Measurements from ENCODE around the gene BSG. TPM values are rescaled to one million over a fixed set of nuclear protein-coding genes. Genes with fewer than 3 reads are reported as not detected.

Gene BSG
- total RNA-seq, 1 experiment from 2014 or later = 618 TPM

DNA sequence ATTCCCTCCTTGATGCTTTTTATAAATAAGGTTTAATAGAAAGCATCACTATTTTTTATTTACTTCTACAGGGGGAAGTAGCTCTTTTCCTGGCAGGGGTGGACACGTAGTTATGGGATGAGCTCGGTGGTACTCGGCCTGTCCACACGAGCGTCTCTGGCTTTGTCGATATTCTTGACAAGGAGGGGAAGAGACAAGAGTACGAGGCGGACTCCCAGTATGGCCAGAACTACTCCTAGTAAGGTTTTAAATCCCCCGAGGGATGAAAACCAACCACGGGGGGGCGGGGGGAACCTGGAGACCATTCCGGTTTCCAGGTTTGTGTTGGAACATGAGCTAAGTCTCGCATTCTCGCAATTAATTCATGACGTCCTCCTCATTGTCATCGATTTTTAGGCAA is 5.6 kb upstream of the BSG start:
- Histone ChIP-seq H3K9me3 (no peaks in the 10 kb centered on the region), H3K4me1 (peaks cover 5% of the 10 kb centered on the region; the same call in 1 of the 2 replicates), H3K4me3 (ENCODE audit: low read depth, low read length) (no peak overlapping the region), H3K36me3 (ENCODE audit: control insufficient read depth, insufficient read depth, low read length) (no peaks in the 10 kb centered on the region), H3K27me3 (replicated peaks; ENCODE audit: control insufficient read depth, insufficient read depth, low read length) (no peaks in the 10 kb centered on the region)
- Mint-ChIP-seq H3K27ac (ENCODE audit: unreplicated experiment) (no peak overlapping the region), H3K4me3 (ENCODE audit: unreplicated experiment) (peak overlapping the region; percentile 54), H3K9me3 (ENCODE audit: unreplicated experiment) (no peaks in the 10 kb centered on the region), H3K27me3 (ENCODE audit: insufficient read depth, unreplicated experiment) (no peaks in the 10 kb centered on the region), H3K4me1 (ENCODE audit: low read depth, unreplicated experiment) (peaks cover 15% of the 10 kb centered on the region), H3K36me3 (ENCODE audit: insufficient read depth, unreplicated experiment) (peaks cover 28% of the 10 kb centered on the region)
- ChIA-PET CTCF (interaction anchor here (0.6 to 0.8 kb wide), 2 partner anchors 18 to 50 kb away, joined by 3 to 8 read pairs; no protein-coding TSS in a partner anchor), POLR2A (interaction anchor here (0.5 kb wide), 1 partner anchor 434 kb away, joined by 3 read pairs; no protein-coding TSS in a partner anchor)
- TF ChIP-seq, protein P1, sequence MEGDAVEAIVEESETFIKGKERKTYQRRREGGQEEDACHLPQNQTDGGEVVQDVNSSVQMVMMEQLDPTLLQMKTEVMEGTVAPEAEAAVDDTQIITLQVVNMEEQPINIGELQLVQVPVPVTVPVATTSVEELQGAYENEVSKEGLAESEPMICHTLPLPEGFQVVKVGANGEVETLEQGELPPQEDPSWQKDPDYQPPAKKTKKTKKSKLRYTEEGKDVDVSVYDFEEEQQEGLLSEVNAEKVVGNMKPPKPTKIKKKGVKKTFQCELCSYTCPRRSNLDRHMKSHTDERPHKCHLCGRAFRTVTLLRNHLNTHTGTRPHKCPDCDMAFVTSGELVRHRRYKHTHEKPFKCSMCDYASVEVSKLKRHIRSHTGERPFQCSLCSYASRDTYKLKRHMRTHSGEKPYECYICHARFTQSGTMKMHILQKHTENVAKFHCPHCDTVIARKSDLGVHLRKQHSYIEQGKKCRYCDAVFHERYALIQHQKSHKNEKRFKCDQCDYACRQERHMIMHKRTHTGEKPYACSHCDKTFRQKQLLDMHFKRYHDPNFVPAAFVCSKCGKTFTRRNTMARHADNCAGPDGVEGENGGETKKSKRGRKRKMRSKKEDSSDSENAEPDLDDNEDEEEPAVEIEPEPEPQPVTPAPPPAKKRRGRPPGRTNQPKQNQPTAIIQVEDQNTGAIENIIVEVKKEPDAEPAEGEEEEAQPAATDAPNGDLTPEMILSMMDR (IDR thresholded peaks at IDR 0.05; ENCODE audit: insufficient read depth in 1 of 2, low read depth in 1 of 2, low read length in 1 of 2, severe bottlenecking in 1 of 2, unreplicated experiment in 1 of 2) = no peak
- intact Hi-C loops (cut with micrococcal nuclease; ENCODE audit: unreplicated experiment) = no loop called here
- DNase-seq = no peak
- no TSS peak for BruUV-seq (replicated peaks)

DNA sequence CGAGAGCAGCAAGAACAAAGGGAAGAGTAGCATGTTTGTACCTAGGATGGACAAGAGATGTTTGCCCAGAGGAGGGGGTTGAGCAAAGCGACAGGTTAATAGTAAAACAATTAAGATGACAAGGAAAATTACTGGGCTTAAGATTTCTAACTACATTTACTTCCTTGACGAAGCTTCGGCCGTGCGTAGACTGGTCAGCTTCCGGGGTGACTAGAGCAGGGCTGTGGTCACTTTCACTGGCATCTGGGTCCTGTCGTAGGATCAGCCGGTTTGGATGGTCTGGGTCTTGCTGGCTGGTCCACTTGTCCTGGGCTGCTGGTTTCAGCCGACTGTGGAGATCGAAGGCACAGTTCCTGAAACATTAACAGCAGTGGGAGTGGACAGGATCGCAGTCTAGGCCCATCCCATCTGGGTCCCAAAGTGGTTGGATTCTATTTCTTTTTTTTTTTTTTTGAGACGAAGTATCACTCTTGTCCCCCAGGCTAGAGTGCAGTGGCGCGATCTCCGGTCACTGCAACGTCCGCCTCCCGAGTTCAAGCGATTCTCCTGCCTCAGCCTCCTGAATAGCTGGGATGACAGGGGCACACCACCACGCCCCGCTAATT is 5.0 kb upstream of the BSG start:
- ChIA-PET POLR2A (interaction anchor here (0.5 to 0.6 kb wide), 2 partner anchors 108 to 433 kb away, joined by 3 read pairs; no protein-coding TSS in a partner anchor), CTCF (interaction anchor here (0.8 kb wide), 1 partner anchor 17 kb away, joined by 3 read pairs; no protein-coding TSS in a partner anchor)
- no peaks in the 10 kb centered on the region for H3K36me3 ChIP-seq (ENCODE audit: control insufficient read depth, insufficient read depth, low read length)
- H3K27me3 Mint-ChIP-seq (ENCODE audit: insufficient read depth, unreplicated experiment) = no peaks in the 10 kb centered on the region
- no peak for DNase-seq
- no peak overlapping the region for H3K4me3 Mint-ChIP-seq (ENCODE audit: unreplicated experiment)
- peaks cover 33% of the 10 kb centered on the region for H3K36me3 Mint-ChIP-seq (ENCODE audit: insufficient read depth, unreplicated experiment)
- H3K9me3 ChIP-seq = no peaks in the 10 kb centered on the region
- H3K4me1 ChIP-seq = peaks cover 5% of the 10 kb centered on the region; the same call in 1 of the 2 replicates
- H3K27me3 ChIP-seq (replicated peaks; ENCODE audit: control insufficient read depth, insufficient read depth, low read length) = no peaks in the 10 kb centered on the region
- TF ChIP-seq, protein P1 (IDR thresholded peaks at IDR 0.05; ENCODE audit: insufficient read depth in 1 of 2, low read depth in 1 of 2, low read length in 1 of 2, severe bottlenecking in 1 of 2, unreplicated experiment in 1 of 2) = no peak
- no peak overlapping the region for H3K27ac Mint-ChIP-seq (ENCODE audit: unreplicated experiment)
- H3K4me1 Mint-ChIP-seq (ENCODE audit: low read depth, unreplicated experiment) = peaks cover 15% of the 10 kb centered on the region
- no TSS peak for BruUV-seq (replicated peaks)
- no peak overlapping the region for H3K4me3 ChIP-seq (ENCODE audit: low read depth, low read length)
- no peaks in the 10 kb centered on the region for H3K9me3 Mint-ChIP-seq (ENCODE audit: unreplicated experiment)
- intact Hi-C loops (cut with micrococcal nuclease; ENCODE audit: unreplicated experiment) = no loop called here

DNA sequence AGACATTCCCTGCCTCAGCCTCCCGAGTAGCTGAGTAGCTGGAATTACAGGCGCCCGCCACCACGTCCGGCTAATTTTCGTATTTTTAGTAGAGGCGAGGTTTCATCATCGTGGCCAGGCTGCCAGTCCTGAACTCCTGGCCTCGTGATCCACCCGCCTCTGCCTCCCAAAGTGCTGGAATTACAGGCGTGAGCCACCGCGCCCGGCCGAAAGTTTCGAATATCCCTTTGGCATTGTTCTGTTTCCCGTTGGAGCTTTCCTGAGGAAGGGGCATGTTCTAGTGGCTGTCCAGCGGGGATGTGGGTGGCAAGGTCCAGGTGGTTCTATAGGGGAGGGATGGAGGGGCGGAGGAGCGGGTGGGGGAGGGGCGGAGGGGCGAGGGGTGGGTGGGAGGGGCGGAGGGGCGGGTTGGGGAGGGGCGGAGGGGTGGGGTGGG is 2.1 kb upstream of the BSG start:
- Mint-ChIP-seq H3K27ac (ENCODE audit: unreplicated experiment) (no peak overlapping the region), H3K4me1 (ENCODE audit: low read depth, unreplicated experiment) (peaks cover 21% of the 10 kb centered on the region), H3K36me3 (ENCODE audit: insufficient read depth, unreplicated experiment) (peaks cover 53% of the 10 kb centered on the region), H3K4me3 (ENCODE audit: unreplicated experiment) (peak overlapping the region; percentile 98), H3K9me3 (ENCODE audit: unreplicated experiment) (no peaks in the 10 kb centered on the region), H3K27me3 (ENCODE audit: insufficient read depth, unreplicated experiment) (no peaks in the 10 kb centered on the region)
- BruUV-seq (replicated peaks) = no TSS peak
- Histone ChIP-seq H3K27me3 (replicated peaks; ENCODE audit: control insufficient read depth, insufficient read depth, low read length) (no peaks in the 10 kb centered on the region), H3K9me3 (no peaks in the 10 kb centered on the region), H3K36me3 (ENCODE audit: control insufficient read depth, insufficient read depth, low read length) (no peaks in the 10 kb centered on the region; the same call in 1 of the 2 replicates), H3K4me3 (ENCODE audit: low read depth, low read length) (no peak overlapping the region), H3K4me1 (peaks cover 19% of the 10 kb centered on the region)
- no peak for DNase-seq
- intact Hi-C loops (cut with micrococcal nuclease; ENCODE audit: unreplicated experiment) = loop anchor here (5.0 kb wide), 1 partner anchor 38 kb away; the partner anchor contains the start of gene CDC34
- ChIA-PET POLR2A (no interaction called here), CTCF (no interaction called here)
- TF ChIP-seq, protein P1 (IDR thresholded peaks at IDR 0.05; ENCODE audit: insufficient read depth in 1 of 2, low read depth in 1 of 2, low read length in 1 of 2, severe bottlenecking in 1 of 2, unreplicated experiment in 1 of 2) = no peak

All from Caco-2 (cell line).